T1000 (cell line): Measurements from ENCODE around the gene WDR75.

Experiments used
- DNase-seq: peaks from one replicate; lab custom pipeline; 2025; ENCODE audit warnings: mixed read lengths; lab: John Stamatoyannopoulos, UW

WDR75 gene

DNA sequence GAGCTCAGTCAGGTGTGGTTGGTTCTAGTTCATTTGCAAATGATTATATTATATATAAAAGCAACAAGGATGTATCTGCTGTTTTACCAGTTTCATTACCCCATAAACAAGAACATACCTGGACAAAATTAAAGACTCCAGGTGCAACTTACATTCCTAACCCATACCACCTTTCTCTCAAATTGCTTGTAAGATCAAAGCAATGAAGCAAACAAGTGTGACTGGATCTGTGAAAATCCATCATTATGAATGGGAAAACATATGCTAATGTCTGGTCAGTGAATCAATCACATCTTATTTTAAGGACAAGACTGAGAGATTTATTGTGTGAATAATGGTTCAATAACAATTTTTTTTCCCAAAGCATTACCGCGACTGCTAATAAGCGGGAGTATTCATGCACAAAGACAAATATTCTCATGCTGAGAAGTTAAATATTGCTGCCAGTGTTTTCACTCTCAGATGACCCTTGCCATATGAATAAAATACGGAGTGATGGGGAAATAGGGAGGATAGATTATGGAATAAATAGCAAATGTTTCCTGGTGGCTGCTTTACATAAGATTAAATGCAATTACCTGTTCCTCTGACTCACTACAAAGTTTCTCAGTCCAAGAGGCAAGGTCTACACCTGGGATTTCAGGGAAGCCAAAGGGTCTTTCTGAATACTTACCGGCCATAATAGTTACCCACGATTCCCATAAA lies 59.3 kb downstream of the WDR75 start:
- DNase-seq, result no peak

DNA sequence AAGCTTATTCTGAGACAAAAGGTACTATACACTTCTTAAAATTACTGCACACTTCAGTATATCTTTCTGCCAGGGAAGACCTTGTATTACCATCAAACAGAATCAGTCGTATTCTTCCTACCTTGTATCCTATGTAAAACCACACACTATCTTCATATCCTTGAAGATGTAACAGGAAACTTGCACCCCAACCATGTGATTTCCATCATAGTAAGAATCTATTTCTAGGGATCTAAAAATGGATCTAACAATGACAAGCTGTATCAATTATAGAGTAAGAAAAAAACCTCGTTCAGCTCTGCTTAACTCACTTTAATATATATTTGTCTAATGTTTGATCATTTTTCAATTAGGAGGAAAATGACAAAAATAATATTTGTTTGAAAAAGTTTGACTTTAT lies 60.2 kb downstream of the WDR75 start:
- no peak for DNase-seq

DNA sequence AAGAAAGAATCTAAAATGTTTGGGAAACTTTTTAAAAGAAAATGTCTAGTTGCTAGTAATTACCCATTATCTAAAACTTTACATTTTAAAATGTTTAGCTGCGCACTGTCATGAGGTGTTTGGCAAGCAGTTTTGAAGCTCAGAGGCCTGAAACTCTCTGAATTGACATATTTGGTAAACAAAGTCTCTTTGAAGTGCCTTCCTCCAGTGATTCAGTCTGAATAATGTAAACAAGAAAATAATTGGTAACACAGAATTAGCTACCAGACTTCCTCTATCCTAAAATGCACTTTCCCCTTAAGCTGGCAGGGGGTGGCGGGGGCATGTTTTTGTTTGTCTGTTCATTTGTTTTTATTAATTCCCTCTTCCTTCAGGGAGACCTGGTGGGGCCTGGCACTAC lies 61.4 kb downstream of the WDR75 start:
- no peak for DNase-seq

DNA sequence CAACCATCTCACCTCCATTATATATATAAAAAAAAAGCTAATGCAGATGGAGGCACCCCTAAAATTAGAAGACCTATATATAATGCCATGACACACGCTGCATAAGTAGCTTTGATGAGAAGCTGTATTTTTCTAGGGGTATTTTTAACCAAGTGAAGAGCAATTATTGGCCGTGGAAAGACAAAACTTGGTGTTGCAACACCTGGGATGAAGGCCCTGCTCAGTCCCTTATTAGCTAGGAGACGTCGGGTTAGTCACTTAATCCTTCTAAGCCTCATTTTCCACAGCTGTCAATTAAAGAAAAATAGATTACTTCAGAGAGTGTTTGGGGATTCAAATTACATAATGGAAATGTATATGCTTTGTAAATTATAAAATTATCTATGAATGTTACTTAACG lies 63.0 kb downstream of the WDR75 start:
- no peak for DNase-seq

DNA sequence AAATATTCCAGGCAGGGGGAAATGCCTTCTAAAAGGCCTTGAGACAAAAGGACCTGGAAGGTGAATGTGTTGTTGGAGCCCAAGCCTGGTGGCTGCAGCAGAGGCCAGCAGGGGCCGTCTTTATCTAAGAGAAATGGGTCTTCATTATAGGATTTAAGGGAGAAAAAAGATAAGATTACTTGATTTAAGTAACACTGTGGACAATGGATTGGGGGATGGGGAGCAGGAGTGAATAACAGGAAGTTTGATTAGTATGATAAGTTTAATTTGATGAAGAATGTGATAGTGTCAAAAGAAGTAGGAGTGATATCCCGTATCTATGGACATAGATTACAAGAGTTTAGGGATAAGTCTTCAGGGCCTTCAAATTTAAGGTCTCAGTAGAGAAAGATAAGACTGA lies 64.2 kb downstream of the WDR75 start:
- no peak for DNase-seq

DNA sequence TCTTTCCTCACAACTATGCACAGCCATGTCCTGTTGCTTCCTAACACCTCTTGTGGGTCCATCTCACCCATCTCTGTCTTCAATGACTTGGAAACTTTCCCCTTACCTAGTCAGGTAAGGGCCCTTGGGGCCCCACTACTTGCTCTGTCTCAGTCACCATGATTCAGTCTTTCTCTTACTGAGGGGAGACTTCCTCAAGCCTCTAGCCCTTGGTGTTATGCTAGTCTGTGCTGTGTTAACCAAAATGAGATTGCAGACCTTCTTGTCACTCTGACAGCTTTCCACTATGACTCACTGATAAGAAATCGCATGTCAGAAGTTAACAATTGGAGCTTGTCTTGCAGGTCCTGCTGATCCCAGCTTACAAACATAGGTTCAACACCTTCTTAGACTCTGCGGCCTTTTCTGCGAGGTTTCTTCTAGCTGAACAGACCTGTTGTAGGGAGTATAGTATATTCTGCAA lies 65.3 kb downstream of the WDR75 start:
- DNase-seq, result no peak

DNA sequence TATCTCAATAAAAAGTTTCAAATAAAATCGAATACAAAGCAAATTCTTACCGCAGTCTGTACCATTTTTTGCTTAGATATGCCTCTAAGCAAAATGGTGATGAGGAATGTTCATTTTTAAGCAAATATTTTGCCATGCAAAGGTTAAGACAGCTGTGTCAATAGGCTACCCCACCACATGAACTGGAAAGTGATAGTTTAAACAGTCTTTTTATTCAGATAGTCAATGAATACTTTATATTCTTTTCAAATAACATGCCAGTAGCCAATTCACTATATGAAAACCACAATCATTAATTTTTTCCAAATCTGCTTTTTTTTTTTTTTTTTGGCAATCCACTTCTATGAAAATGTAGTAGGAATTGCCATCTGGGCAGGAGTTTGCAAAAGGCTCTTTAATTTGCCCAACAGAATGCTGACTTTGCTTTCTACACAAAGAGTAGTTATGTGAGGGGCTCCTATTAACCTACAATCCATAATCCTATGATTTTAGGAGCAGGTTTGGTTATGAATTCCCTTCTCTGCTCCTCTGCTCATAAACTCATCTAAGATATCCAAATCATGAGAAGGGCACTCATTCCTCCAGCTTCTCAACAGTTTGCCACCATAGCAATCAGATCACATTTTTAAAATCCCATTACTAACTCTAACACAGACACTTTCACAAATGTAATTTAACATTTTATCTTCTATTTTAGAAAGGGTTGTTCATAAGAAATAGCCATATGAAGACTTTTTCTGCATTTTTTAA lies 70.1 kb downstream of the WDR75 start:
- no peak for DNase-seq

DNA sequence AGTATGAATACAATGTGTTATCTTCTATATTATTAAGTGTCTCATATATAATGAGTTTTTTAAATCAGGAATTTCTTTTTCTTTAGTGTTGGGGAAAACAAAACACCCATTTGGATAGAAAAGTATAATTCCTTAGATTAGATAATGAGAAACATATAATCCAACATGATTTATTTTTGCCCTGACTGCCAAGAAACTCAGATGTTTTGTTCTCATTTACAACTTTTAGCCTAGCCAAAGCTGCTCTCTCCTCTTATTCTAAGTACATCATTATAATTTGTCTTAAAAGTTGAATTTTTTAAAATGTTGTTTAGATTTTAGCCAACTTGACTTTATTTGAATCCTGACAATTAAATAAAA lies 70.7 kb downstream of the WDR75 start:
- no peak for DNase-seq

DNA sequence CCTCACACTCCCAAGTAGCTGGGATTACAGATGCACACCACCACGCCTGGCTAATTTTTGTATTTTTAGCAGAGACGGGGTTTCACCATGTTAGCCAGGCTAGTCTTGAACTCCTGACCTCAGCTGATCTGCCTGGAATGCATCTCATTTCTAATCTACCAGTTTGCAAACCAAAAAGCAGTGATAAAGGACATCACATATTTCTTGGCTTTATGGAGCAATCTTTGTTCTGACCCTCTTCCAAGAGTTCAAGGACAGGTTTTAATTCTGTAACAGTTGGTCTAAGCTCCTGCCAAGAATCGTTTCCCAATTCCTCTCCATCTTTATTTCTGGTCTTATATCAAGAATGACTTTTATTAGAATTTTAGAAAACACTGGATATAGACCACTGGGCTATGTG lies 71.6 kb downstream of the WDR75 start:
- DNase-seq, result no peak

DNA sequence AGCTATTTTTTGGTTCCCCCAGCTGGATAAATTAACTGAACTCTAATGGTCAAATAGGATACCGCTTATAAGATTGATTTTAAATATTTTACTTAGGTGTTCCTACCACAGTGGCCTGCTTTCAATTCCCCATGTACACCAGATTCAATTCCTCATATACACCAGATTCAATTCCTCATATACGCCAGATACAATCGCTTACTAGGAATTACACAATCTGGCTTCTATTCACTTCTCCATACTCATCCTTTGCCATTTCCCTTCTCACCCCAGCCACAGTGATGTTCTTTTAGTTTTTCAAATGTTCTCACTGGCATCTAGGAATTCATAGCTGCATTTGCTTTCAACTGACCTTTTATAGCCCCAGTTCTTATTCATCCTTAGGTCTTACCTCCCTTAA lies 72.8 kb downstream of the WDR75 start:
- DNase-seq, result no peak

DNA sequence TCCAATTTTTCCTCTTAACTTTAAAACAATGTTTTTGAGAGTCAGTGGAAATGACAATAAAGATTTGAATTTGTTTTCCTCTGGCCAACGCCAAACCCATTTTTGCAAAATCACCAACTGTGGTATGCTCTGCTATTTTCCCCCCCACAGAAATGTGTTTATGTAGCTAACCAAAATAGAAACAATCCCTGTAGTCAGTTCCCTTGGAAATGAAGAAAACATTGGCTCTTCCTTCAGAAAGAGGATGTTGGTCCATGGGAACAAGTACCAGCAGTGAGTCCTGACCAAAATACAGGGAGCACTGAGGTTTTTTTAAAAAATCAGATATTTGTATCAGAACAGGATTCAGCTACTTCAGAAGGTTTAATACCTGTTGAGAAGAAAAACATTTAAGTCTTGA lies 74.0 kb downstream of the WDR75 start:
- no peak for DNase-seq

DNA sequence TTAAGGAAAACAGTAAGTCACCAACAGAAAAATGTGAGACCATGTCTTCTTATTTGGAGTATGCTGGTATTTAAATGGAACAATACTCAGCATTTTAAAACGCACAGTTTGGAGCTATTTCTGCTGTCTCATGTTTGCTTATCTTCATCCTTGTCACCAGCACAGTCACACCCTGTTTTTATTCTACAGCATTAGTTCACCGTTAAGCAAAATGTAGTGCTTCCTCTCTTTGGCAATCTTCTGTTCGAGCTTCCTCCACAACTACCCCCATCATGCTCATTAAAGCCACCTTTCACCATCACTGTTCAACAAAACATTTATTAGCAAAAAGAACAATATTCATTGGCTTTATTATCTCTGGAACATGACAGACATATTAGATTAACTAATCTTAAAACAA lies 75.3 kb downstream of the WDR75 start:
- DNase-seq, result no peak

DNA sequence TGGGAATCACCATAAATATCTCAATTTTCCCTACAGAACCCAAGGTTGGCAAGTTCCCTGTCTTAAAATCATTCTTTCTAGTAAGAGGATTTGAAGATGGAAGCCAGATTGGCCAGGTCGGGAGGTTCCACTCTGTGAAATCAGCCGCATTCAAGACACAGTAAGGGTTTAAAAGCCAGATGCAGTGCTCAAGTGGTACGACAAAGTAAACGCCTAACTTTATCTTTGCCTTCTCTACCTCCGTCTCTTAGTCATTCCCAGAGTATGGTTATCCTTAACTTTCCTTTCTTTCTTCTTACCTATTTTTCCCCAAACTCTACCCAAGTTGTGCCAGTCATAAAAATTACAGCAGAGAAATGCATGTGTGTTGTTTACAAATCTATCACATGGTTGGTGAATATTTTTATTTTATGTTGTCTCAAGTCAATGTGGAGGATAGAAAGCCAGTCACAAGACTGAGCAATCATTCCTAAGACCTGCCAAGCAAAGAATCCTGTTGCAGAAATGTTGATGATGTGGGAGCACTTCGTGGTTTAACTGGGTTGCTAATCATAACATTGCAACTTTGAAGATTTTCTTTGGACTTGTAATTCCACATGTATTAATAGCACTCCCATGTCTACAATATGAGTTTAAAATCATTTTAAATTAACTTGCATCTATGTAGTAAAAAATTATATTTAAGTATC lies 76.7 kb downstream of the WDR75 start:
- DNase-seq, result no peak

DNA sequence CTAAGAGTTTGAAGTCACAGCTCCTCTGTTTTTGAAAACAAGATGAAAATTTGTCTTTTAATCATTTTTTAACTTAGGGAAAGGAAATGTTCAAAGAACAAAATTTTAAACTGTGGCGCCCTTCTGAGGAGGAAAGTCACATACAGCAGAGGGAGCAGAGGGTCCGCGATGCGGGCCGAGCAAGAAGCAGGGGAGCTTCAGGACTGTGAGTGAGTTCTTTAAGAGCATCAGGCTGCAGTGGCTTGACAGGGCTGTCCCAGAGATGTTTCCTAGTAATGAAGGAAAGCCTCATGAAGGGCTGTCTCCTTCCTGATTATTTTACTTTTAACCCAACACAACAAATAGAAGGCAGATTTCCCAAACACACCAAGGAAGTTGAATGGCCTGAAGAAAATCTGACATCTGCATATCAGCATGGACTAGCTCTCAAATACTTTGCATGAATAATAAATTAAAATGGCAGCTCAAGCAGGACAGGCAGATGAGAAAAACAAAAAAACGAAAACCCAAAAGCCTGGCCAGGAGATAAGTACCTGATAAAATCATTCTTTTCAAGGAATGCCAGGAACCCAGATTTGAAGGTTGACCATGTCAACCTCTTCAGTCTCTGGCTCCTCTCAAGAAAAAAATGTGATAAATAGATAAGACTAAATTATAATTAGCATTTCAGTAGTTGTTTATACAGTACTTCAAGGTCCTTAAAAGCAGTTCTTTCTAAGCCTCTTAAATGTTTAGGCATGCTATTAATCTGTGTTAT lies 78.5 kb downstream of the WDR75 start:
- DNase-seq, result no peak

DNA sequence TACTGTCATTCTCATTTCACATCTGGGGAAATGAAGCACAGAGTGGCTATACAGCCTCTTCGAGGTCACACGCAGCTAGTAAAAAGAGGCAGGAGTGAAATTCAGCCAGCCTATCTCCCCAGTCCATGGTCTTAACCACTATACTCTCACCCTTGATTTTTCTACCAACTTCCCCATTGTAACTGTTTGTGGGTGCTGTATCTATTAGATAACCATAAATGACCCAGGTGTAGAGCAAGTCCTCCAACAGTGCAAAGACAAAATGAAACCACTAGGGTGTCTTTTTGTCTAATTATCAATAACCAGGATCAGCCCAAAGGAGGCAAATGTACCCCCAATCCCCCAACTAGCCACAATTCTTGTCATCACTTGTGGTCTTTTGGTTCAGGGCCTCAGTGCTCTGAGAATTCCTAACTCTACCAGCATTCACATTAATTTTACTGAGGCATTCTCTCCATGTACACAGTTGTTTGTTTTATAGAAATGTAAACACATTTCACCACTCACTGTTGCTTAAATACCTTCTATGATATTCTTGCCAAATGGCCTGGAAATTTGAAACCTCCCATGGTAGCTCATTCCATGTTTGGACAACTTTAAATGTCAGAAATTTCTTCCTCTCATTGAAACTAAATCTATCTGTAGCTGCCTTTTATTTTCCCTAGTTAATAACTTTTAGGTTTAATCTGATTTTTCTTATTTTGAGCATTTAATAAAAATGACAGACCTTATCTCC lies 80.6 kb downstream of the WDR75 start:
- DNase-seq, result no peak

DNA sequence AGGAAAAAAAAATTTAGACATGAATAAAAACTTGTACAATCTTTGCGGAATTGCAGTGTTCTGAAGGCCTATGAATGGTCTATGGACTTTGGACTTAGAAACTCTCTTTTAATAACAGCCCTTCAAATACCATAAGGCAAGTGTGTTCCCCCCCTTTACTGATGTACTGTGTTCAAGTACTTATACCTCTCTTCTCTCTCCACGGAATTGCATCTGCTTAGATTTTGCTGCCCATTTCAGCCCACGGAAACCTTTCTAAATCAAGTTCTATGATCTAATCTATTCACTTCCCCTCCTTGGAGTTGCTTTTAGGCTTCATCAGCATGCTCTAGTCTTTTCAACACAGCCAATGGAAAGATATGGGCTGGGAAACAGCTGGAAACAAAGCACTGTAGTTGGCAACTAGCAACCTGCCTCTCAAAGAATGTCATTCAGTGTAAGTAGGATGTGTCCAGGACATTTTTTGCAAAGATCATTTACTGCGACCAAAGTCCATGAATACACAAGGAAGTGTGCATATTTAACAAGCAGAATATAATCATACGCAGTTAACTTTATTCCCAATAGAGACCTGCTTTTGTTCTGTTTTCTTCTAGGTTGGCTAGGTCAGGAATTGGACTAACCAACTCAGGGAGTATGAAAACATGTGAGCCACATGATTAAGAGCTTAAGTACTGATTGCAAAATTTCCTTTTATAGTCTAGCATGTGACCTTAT lies 81.3 kb downstream of the WDR75 start:
- no peak for DNase-seq

DNA sequence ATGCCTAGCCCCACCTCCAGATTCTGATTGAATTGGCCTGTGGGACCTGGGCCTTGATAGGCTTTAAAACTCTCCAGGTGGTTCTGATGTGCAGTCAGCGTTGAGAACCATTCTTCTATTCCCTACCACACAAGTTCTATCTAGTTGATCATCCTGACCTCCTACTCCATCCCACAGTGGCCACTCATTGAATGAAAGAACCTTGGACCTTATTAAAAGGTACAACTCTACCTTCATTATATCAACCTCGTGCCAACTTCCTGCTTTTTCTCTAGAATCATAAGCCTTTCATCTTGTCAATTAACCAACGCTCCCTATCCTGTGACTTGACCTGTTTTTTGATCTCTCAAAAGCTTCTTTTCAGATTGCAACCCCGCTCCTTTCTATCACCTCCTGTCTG lies 83.5 kb downstream of the WDR75 start:
- no peak for DNase-seq
